HepG2 (cell line): ENCODE results near the gene GAD2. TPM values are rescaled to one million over a fixed set of nuclear protein-coding genes. Genes with fewer than 3 reads are reported as not detected.

Experiments
- ATAC-seq: fragments of 200-7000 bp; cut with Tn5 transposase; 3 replicates; pipeline ENCODE4 v1.9.1; 2020; ENCODE audit warnings: mild to moderate bottlenecking, moderate library complexity
- BruUV-seq: library from RNA; stranded (reverse); fragments of 400-500 nt; replicated peaks from 2 replicates; lab custom pipeline; 2021; lab: Mats Ljungman, UMichigan
- CTCF ChIA-PET: fragments of 300-600 bp; formaldehyde crosslinking; extraction: SDS; loops from one replicate; lab custom pipeline; 2021; ENCODE audit warnings: low total read pairs, inconsistent platforms, low intra/inter-chr PET ratio; lab: Yijun Ruan, JAX
- POLR2A ChIA-PET: fragments of 350-600 bp; sonication (Branson Sonifier 250); formaldehyde crosslinking; loops from one replicate; lab custom pipeline; 2020; ENCODE audit warnings: antibody characterized with exemption, inconsistent platforms; lab: Yijun Ruan, JAX
- DNase-seq: peaks from one replicate; pipeline ENCODE4 v3.0.0-alpha.2; 2015; ENCODE audit warnings: low spot score
- FAIRE-seq: peaks from 3 replicates; lab custom pipeline; 2011; peaks lifted over from hg19 to GRCh38; lab: Jason Lieb, UNC
- H2AFZ ChIP-seq: one replicate; pipeline ENCODE4 v1.6.1; 2011; ENCODE audit warnings: low read length, inconsistent platforms
- H3K27ac ChIP-seq: fragments of 300-600 bp; 3 replicates; pipeline ENCODE4 v1.8.0; 2011; ENCODE audit warnings: mixed run types, mild to moderate bottlenecking, mixed read lengths, low read length, inconsistent platforms; ENCODE audit not compliant: insufficient read depth; ENCODE audit errors: extremely low read length
- H3K27me3 ChIP-seq, 2 experiments: fragments of 200-600 bp in 1 of 2; 2 replicates in 1 of 2; 3 replicates in 1 of 2; pipeline versions ENCODE4 v1.6.0 to v1.8.0; 2011; ENCODE audit warnings: low read length in 2 of 2, mild to moderate bottlenecking in 2 of 2, moderate library complexity in 2 of 2, inconsistent platforms in 1 of 2; ENCODE audit not compliant: insufficient read depth in 2 of 2, control insufficient read depth in 1 of 2
- H3K36me3 ChIP-seq, 2 experiments: fragments of 200-600 bp in 1 of 2; replicated peaks in 1 of 2; 2 replicates in 1 of 2; 3 replicates in 1 of 2; pipeline versions ENCODE4 v1.5.1 to v1.8.0; 2011; ENCODE audit warnings: low read length in 2 of 2, inconsistent platforms in 1 of 2; ENCODE audit not compliant: insufficient read depth in 2 of 2, control insufficient read depth in 1 of 2
- H3K4me1 ChIP-seq: 2 replicates; pipeline ENCODE4 v1.5.1; 2012; ENCODE audit warnings: low read length, inconsistent platforms; ENCODE audit not compliant: insufficient read depth
- H3K4me2 ChIP-seq: 2 replicates; pipeline ENCODE4 v1.6.0; 2011; ENCODE audit warnings: low read depth, low read length, inconsistent platforms
- H3K4me3 ChIP-seq, 3 experiments: fragments of 200-600 bp in 1 of 3; sonication (generic), shearing (Covaris generic) in 1 of 3; replicated peaks in 1 of 3; 2 replicates each; pipeline ENCODE4 v1.5.1; 2011 to 2016; ENCODE audit warnings: low read length in 3 of 3, inconsistent platforms in 2 of 3, low read depth in 2 of 3, mild to moderate bottlenecking in 2 of 3, control low read depth in 1 of 3, mixed read lengths in 1 of 3; ENCODE audit not compliant: insufficient read depth in 1 of 3
- H3K79me2 ChIP-seq: one replicate; pipeline ENCODE4 v1.6.1; 2011; ENCODE audit warnings: low read length, inconsistent platforms; ENCODE audit not compliant: insufficient read depth
- H3K9ac ChIP-seq: 2 replicates; pipeline ENCODE4 v1.6.0; 2011; ENCODE audit warnings: mild to moderate bottlenecking, low read depth, low read length, inconsistent platforms; ENCODE audit not compliant: insufficient read depth
- H3K9me3 ChIP-seq: 2 replicates; pipeline ENCODE4 v1.5.1; 2012; ENCODE audit warnings: mild to moderate bottlenecking, low read length
- H4K20me1 ChIP-seq: 2 replicates; pipeline ENCODE4 v1.6.0; 2011; ENCODE audit warnings: inconsistent platforms, mild to moderate bottlenecking, low read length, moderate library complexity; ENCODE audit not compliant: insufficient read depth
- ZC3H4 ChIP-seq: sonication (generic); formaldehyde crosslinking; IDR thresholded peaks from 2 replicates; pipeline ENCODE4 v1.4.0; 2020; ENCODE audit warnings: missing genetic modification reagents, borderline replicate concordance
- ZNF282 ChIP-seq: fragments of 450-650 bp; IDR thresholded peaks from 2 replicates; pipeline ENCODE4 v1.6.1; 2018; ENCODE audit not compliant: partially characterized antibody
- WGBS: methylation state at CpG from one replicate; pipeline ENCODE4 v1.1.6; 2017; ENCODE audit warnings: low lambda C conversion rate; 5-methylcytosine and 5-hydroxymethylcytosine counted together
- in situ Hi-C: cut with HindIII; loops from 2 replicates; pipeline ENCODE4 v1.10.0; 2017; ENCODE audit warnings: low pct_unique_long_range_greater_than_20kb; ENCODE audit not compliant: extremely low pct_ligation_motif_present
- intact Hi-C: fragments of 100-400 bp; cut with micrococcal nuclease; formaldehyde crosslinking; loops from one replicate; pipeline ENCODE4 v1.10.0; 2022; ENCODE audit not compliant: unreplicated experiment
- polyA plus RNA-seq, 8 experiments: library from polyadenylated mRNA; depleted of rRNA in 3 of 8; stranded (reverse) in 7 of 8; unstranded in 1 of 8; fragments of >200 nt; fragmentation: Illumina TruSeq in 4 of 8; extraction: Trizol in 4 of 8; gene quantifications; 2 replicates each; pipeline versions ENCODE4 v1.2.1 to v1.2.3, GENCODE V29; 2011 to 2016; ENCODE audit warnings: low read depth in 4 of 8, missing spikeins in 1 of 8, mixed read lengths in 1 of 8; ENCODE audit not compliant: insufficient read depth in 1 of 8
- total RNA-seq, 5 experiments: library from RNA; depleted of rRNA; stranded (reverse); fragments of >200 nt; fragmentation: Illumina TruSeq; extraction: Trizol; gene quantifications; 2 replicates each; pipeline ENCODE4 v1.2.3, GENCODE V29; 2016; ENCODE audit warnings: low read depth in 1 of 5
- TF ChIP-seq, protein P1 (sequence below): IDR thresholded peaks from 2 replicates; pipeline ENCODE4 v1.6.1; 2016; ENCODE audit warnings: control low read depth
- TF ChIP-seq, protein P2 (sequence below): sonication (generic); formaldehyde crosslinking; IDR thresholded peaks from 2 replicates; pipeline ENCODE4 v1.4.0; 2020; ENCODE audit warnings: low read depth, missing genetic modification reagents
- TF ChIP-seq, protein P3 (sequence below), 2 experiments: IDR thresholded peaks; 2 replicates each; pipeline ENCODE4 v1.6.1; 2011 to 2012; ENCODE audit warnings: low read length in 2 of 2, borderline replicate concordance in 1 of 2, low read depth in 1 of 2, mild to moderate bottlenecking in 1 of 2, moderate library complexity in 1 of 2

The GAD2 gene
- total and polyA plus RNA-seq, 2 of the 13 experiments (the other 11 are each of a cell fraction or from before 2014, with no cell fraction given): not detected

DNA sequence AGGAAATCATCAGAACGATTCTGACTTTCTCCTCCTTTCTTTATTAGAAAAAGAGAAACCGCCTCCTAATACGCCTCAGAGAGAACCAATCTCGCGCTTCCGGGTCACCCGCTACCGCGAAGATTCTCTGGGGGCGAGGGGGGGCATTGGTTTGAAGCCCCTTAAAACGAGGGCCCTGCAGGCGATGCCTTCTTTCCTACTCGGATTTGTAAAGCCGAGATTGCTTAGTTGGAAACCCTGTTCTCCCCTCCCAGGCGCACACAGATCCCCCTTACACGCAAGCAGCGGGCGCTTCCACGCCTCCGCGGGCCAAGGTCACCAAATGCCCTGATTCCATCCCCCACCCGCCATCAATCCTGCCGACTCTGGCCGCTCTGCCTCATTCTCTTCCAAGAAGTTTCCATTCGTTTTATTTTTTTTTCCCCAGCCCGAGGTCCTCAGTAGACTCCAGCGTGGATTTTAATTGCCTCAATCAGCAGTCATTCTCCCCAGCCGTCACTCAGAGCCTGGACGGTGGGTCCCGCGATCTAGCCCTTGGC, 1.1 kb upstream of the GAD2 start (continued):
- TF ChIP-seq, protein P1, sequence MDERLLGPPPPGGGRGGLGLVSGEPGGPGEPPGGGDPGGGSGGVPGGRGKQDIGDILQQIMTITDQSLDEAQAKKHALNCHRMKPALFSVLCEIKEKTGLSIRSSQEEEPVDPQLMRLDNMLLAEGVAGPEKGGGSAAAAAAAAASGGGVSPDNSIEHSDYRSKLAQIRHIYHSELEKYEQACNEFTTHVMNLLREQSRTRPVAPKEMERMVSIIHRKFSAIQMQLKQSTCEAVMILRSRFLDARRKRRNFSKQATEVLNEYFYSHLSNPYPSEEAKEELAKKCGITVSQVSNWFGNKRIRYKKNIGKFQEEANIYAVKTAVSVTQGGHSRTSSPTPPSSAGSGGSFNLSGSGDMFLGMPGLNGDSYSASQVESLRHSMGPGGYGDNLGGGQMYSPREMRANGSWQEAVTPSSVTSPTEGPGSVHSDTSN (CRISPR knock-in tag): no peak
- TF ChIP-seq, protein P2, sequence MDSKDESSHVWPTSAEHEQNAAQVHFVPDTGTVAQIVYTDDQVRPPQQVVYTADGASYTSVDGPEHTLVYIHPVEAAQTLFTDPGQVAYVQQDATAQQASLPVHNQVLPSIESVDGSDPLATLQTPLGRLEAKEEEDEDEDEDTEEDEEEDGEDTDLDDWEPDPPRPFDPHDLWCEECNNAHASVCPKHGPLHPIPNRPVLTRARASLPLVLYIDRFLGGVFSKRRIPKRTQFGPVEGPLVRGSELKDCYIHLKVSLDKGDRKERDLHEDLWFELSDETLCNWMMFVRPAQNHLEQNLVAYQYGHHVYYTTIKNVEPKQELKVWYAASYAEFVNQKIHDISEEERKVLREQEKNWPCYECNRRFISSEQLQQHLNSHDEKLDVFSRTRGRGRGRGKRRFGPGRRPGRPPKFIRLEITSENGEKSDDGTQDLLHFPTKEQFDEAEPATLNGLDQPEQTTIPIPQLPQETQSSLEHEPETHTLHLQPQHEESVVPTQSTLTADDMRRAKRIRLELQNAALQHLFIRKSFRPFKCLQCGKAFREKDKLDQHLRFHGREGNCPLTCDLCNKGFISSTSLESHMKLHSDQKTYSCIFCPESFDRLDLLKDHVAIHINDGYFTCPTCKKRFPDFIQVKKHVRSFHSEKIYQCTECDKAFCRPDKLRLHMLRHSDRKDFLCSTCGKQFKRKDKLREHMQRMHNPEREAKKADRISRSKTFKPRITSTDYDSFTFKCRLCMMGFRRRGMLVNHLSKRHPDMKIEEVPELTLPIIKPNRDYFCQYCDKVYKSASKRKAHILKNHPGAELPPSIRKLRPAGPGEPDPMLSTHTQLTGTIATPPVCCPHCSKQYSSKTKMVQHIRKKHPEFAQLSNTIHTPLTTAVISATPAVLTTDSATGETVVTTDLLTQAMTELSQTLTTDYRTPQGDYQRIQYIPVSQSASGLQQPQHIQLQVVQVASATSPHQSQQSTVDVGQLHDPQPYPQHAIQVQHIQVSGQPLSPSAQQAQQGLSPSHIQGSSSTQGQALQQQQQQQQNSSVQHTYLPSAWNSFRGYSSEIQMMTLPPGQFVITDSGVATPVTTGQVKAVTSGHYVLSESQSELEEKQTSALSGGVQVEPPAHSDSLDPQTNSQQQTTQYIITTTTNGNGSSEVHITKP (CRISPR knock-in tag): no peak
- no peak for TF ChIP-seq ZC3H4 (CRISPR knock-in tag)

DNA sequence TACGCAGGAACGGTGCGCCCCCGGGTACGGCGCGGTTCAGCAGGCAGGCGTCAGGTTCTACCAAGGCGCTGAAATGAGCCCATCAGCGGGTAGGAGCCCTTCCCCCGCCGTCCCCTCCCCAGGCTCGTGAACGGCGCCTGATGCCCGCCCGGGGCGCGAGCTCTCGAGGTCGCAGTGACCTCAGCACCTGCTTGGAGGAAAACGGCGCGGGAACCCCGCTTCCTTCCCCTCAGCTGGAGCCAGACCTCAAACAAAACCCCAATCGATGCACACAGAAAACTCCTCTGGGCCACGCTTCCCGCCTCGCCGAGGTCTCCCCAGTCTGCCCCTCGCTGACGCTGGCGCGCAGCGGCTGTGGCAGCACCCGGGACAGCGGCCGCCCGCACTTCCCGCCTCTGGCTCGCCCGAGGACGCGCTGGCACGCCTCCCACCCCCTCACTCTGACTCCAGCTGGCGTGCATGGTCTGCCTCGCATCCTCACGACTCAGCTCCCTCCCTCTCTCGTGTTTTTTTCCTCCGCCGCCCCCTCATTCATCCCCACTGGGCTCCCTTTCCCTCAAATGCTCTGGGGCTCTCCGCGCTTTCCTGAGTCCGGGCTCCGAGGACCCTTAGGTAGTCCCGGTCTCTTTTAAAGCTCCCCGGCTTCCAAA, 514 bp upstream of the GAD2 start:
- H3K27me3 ChIP-seq: peaks cover 5 to 54% of the 10 kb centered on the region in 2 experiments
- intact Hi-C loops: no loop called here
- no peak for ATAC-seq
- no peak overlapping the region for H2AFZ ChIP-seq
- H3K4me3 ChIP-seq: no peak overlapping the region
- DNase-seq: no peak
- 37% methylated on average over 19 of the region's 57 CpGs for WGBS
- H3K4me2 ChIP-seq: no peak overlapping the region
- H3K36me3 ChIP-seq: no peaks in the 10 kb centered on the region
- POLR2A ChIA-PET: no interaction called here
- TF ChIP-seq, protein P3, sequence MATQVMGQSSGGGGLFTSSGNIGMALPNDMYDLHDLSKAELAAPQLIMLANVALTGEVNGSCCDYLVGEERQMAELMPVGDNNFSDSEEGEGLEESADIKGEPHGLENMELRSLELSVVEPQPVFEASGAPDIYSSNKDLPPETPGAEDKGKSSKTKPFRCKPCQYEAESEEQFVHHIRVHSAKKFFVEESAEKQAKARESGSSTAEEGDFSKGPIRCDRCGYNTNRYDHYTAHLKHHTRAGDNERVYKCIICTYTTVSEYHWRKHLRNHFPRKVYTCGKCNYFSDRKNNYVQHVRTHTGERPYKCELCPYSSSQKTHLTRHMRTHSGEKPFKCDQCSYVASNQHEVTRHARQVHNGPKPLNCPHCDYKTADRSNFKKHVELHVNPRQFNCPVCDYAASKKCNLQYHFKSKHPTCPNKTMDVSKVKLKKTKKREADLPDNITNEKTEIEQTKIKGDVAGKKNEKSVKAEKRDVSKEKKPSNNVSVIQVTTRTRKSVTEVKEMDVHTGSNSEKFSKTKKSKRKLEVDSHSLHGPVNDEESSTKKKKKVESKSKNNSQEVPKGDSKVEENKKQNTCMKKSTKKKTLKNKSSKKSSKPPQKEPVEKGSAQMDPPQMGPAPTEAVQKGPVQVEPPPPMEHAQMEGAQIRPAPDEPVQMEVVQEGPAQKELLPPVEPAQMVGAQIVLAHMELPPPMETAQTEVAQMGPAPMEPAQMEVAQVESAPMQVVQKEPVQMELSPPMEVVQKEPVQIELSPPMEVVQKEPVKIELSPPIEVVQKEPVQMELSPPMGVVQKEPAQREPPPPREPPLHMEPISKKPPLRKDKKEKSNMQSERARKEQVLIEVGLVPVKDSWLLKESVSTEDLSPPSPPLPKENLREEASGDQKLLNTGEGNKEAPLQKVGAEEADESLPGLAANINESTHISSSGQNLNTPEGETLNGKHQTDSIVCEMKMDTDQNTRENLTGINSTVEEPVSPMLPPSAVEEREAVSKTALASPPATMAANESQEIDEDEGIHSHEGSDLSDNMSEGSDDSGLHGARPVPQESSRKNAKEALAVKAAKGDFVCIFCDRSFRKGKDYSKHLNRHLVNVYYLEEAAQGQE (IDR thresholded peaks at IDR 0.05; ENCODE audit: borderline replicate concordance in 1 of 2, low read depth in 1 of 2, low read length in 2 of 2): peak; percentile 8 to 25; a peak in 2 of 4 replicates
- TF ChIP-seq ZNF282: no peak
- TF ChIP-seq, all 625 proteins: peak for 1
- H4K20me1 ChIP-seq: no peaks in the 10 kb centered on the region
- CTCF ChIA-PET: no interaction called here
- H3K79me2 ChIP-seq: no peaks in the 10 kb centered on the region
- in situ Hi-C loops: no loop called here
- H3K9me3 ChIP-seq: no peaks in the 10 kb centered on the region
- FAIRE-seq: no peak
- no peaks in the 10 kb centered on the region for H3K4me1 ChIP-seq
- H3K9ac ChIP-seq: no peak overlapping the region
- H3K27ac ChIP-seq: no peak overlapping the region
- no TSS peak for BruUV-seq
